ENCODE results near the gene FOXP2. TPM values are rescaled to one million over a fixed set of nuclear protein-coding genes. Genes with fewer than 3 reads are reported as not detected.

Gene FOXP2
- total RNA-seq, 1 experiment from 2014 or later: not detected

DNA sequence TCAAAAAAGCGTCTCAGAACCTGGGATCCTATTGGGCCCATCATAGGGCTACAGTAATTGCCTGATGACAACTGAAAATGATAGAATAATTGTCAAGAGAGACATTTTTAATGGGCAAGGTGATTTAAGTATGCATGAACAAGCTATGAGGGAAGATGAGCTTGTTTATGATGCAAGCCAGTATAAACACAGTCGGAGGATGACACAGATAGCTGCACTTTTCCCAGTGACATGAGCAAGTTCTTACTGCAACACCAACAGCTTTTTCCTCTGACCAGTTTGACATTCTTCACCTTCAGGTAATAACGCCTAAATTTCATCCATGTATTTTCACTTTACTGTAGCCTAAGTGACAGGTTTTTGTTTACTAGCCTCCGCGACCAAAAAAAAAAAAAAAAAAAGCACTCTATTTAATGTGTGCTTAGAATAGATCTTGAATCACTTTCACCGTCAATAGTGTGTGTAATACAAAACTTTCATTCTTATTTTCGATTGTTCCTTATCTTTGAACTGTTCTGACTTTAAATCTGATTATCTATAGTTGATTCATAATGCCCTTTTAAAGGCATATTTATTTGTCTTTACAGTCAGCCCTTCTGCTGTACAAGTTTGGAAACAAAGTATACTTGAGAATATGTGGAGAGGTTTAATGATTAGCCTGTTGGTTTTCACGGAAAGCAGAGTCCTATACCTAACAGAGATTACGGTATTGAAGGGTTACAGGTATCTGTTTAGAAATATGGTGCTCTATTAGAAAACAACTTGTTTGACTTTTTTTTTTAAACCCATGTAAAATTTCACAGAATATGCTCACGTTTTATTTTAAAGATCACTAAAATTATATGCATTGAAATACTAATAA is 1.7 kb downstream of the FOXP2 start:
- H3K4me2 ChIP-seq (ENCODE audit: low read length): no peak overlapping the region
- H4K20me1 ChIP-seq (ENCODE audit: low read length): no peaks in the 10 kb centered on the region
- H3K9me2 ChIP-seq (replicated peaks; ENCODE audit: low read length): no peaks in the 10 kb centered on the region
- no peaks in the 10 kb centered on the region for H3K79me2 ChIP-seq (ENCODE audit: low read length)
- DNase-seq (no peak), ATAC-seq (no peak)
- ChIA-PET POLR2A (ENCODE audit: unreplicated experiment) (no interaction called here), CTCF (no interaction called here)
- no peak overlapping the region for H3K4me3 ChIP-seq (ENCODE audit: low read length)
- H3K9ac ChIP-seq (ENCODE audit: low read length): no peak overlapping the region
- peaks cover 85% of the 10 kb centered on the region for H3K27me3 ChIP-seq (ENCODE audit: low read length)
- TF ChIP-seq, protein P1, sequence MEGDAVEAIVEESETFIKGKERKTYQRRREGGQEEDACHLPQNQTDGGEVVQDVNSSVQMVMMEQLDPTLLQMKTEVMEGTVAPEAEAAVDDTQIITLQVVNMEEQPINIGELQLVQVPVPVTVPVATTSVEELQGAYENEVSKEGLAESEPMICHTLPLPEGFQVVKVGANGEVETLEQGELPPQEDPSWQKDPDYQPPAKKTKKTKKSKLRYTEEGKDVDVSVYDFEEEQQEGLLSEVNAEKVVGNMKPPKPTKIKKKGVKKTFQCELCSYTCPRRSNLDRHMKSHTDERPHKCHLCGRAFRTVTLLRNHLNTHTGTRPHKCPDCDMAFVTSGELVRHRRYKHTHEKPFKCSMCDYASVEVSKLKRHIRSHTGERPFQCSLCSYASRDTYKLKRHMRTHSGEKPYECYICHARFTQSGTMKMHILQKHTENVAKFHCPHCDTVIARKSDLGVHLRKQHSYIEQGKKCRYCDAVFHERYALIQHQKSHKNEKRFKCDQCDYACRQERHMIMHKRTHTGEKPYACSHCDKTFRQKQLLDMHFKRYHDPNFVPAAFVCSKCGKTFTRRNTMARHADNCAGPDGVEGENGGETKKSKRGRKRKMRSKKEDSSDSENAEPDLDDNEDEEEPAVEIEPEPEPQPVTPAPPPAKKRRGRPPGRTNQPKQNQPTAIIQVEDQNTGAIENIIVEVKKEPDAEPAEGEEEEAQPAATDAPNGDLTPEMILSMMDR (conservative IDR thresholded peaks at IDR 0.05; ENCODE audit: low read depth, low read length): no peak
- TF ChIP-seq EZH2phosphoT487 (IDR thresholded peaks at IDR 0.05; ENCODE audit: borderline replicate concordance, low read length): no peak
- no peak for TF ChIP-seq EZH2 (IDR thresholded peaks at IDR 0.05; ENCODE audit: low read length, unreplicated experiment)
- no peaks in the 10 kb centered on the region for H3K4me1 ChIP-seq (ENCODE audit: insufficient read depth, low read length)
- H3K36me3 ChIP-seq (ENCODE audit: low read depth, low read length): no peaks in the 10 kb centered on the region
- no peak overlapping the region for H2AFZ ChIP-seq (ENCODE audit: low read length)
- H3K27ac ChIP-seq (ENCODE audit: low read length): no peak overlapping the region
- H3K9me3 ChIP-seq (ENCODE audit: low read length): no peaks in the 10 kb centered on the region
- BruUV-seq (replicated peaks): no TSS peak
- intact Hi-C loops (cut with micrococcal nuclease): no loop called here
- no peaks in the 10 kb centered on the region for H3F3A ChIP-seq (ENCODE audit: low read length, unreplicated experiment)

DNA sequence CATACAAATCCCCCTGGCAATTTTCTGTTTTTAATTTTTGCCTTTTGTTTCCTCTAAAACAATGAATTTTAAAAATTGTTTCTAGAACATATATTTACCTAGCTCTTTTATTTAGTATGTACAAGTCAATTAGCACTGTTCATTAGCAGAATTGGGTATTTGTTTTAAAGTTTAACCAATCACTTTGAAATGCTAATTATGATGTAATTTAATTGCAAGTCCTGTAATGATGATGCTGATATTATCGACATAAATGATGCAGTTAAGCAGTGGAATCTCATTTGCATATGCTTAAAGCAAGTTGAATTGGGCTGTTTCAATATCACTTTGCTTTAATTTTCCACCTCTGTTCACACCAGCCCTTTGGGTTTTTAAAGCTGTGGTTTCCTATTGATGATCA is 2.7 kb downstream of the FOXP2 start:
- no peak overlapping the region for H3K4me2 ChIP-seq (ENCODE audit: low read length)
- H3K27ac ChIP-seq (ENCODE audit: low read length): no peak overlapping the region
- no peaks in the 10 kb centered on the region for H3K9me3 ChIP-seq (ENCODE audit: low read length)
- no peaks in the 10 kb centered on the region for H3K4me1 ChIP-seq (ENCODE audit: insufficient read depth, low read length)
- H3K27me3 ChIP-seq (ENCODE audit: low read length): peaks cover 79% of the 10 kb centered on the region
- no peaks in the 10 kb centered on the region for H4K20me1 ChIP-seq (ENCODE audit: low read length)
- H3K79me2 ChIP-seq (ENCODE audit: low read length): no peaks in the 10 kb centered on the region
- no peaks in the 10 kb centered on the region for H3K9me2 ChIP-seq (replicated peaks; ENCODE audit: low read length)
- no peak for ATAC-seq
- no peak overlapping the region for H3K4me3 ChIP-seq (ENCODE audit: low read length)
- H3F3A ChIP-seq (ENCODE audit: low read length, unreplicated experiment): no peaks in the 10 kb centered on the region
- TF ChIP-seq EZH2phosphoT487 (IDR thresholded peaks at IDR 0.05; ENCODE audit: borderline replicate concordance, low read length) (no peak), EZH2 (IDR thresholded peaks at IDR 0.05; ENCODE audit: low read length, unreplicated experiment) (no peak)
- TF ChIP-seq, protein P1 (conservative IDR thresholded peaks at IDR 0.05; ENCODE audit: low read depth, low read length): no peak
- H3K9ac ChIP-seq (ENCODE audit: low read length): no peak overlapping the region
- no peaks in the 10 kb centered on the region for H3K36me3 ChIP-seq (ENCODE audit: low read depth, low read length)
- H2AFZ ChIP-seq (ENCODE audit: low read length): no peak overlapping the region
- POLR2A ChIA-PET (ENCODE audit: unreplicated experiment): no interaction called here
- intact Hi-C loops (cut with micrococcal nuclease): no loop called here
- CTCF ChIA-PET: no interaction called here
- DNase-seq: no peak
- no TSS peak for BruUV-seq (replicated peaks)

DNA sequence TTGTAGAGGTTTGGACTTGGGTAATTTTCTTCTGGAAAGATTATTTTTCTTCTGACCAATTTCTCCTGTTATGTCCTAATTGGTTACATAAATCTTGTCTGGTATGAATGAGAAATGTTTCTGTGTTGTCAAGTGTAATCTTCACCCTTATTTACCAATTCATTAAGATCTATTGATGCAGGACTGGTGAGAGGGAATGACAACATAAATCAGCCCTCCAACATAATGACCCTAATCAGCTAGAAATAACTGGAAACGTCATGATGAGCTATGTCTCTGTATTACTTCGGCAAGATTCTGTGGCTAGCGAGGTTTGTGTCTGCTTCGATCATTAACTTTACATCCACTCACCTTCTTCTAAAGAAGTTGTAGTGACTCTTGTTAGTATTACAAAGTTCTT is 3.5 kb downstream of the FOXP2 start:
- Histone ChIP-seq H3K36me3 (ENCODE audit: low read depth, low read length) (no peaks in the 10 kb centered on the region), H3K27ac (ENCODE audit: low read length) (no peak overlapping the region), H4K20me1 (ENCODE audit: low read length) (no peaks in the 10 kb centered on the region), H3K9me2 (replicated peaks; ENCODE audit: low read length) (no peaks in the 10 kb centered on the region), H2AFZ (ENCODE audit: low read length) (no peak overlapping the region), H3K4me3 (ENCODE audit: low read length) (no peak overlapping the region), H3K4me2 (ENCODE audit: low read length) (no peak overlapping the region), H3K79me2 (ENCODE audit: low read length) (no peaks in the 10 kb centered on the region), H3K4me1 (ENCODE audit: insufficient read depth, low read length) (no peaks in the 10 kb centered on the region), H3K27me3 (ENCODE audit: low read length) (peaks cover 73% of the 10 kb centered on the region), H3F3A (ENCODE audit: low read length, unreplicated experiment) (no peaks in the 10 kb centered on the region), H3K9me3 (ENCODE audit: low read length) (no peaks in the 10 kb centered on the region), H3K9ac (ENCODE audit: low read length) (no peak overlapping the region)
- intact Hi-C loops (cut with micrococcal nuclease): no loop called here
- ATAC-seq: no peak
- TF ChIP-seq, protein P1 (conservative IDR thresholded peaks at IDR 0.05; ENCODE audit: low read depth, low read length): no peak
- TF ChIP-seq EZH2phosphoT487 (IDR thresholded peaks at IDR 0.05; ENCODE audit: borderline replicate concordance, low read length) (no peak), EZH2 (IDR thresholded peaks at IDR 0.05; ENCODE audit: low read length, unreplicated experiment) (no peak)
- no peak for DNase-seq
- no TSS peak for BruUV-seq (replicated peaks)
- CTCF ChIA-PET: no interaction called here
- POLR2A ChIA-PET (ENCODE audit: unreplicated experiment): no interaction called here
